ENCODE measurements around the gene MAG. TPM values are rescaled to one million over a fixed set of nuclear protein-coding genes. Genes with fewer than 3 reads are reported as not detected.

Gene MAG
- total RNA-seq, 1 donor from 2014 or later = not detected

DNA sequence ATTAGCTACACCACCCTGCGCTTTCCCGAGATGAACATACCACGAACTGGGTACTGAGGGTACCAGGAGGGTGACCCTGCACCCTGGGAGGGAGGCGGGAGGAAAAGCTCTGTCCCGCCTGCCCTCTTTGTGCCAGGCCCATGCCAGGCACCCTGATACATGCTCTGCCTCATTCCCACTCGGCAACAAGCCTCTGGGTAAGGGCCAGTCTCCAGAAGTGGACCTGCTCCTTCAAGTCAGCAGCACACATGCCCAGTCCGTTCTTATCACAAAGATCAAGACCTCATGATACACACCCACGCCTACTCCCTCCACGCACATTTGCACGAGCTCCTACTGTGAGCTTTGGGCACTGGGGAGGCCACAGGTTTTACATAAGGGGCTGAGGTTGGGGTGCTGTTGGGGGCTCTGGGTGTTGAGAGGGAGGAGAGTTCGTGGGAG is 53.7 kb downstream of the MAG start:
- Histone ChIP-seq H3K4me2 (no peak overlapping the region), H3K27ac (no peak overlapping the region), H3F3A (ENCODE audit: low read depth) (no peaks in the 10 kb centered on the region), H3K27me3 (peaks cover 36% of the 10 kb centered on the region), H3K4me3 (no peak overlapping the region), H3K36me3 (no peaks in the 10 kb centered on the region), H2AFZ (replicated peaks) (no peak overlapping the region), H3K9me3 (ENCODE audit: low read depth) (no peaks in the 10 kb centered on the region), H4K20me1 (ENCODE audit: low read depth) (no peaks in the 10 kb centered on the region), H3K9ac (no peak overlapping the region), H3K4me1 (no peaks in the 10 kb centered on the region), H3K79me2 (ENCODE audit: low read depth) (no peaks in the 10 kb centered on the region)
- DNase-seq (ENCODE audit: low spot score) = no peak
- peaks cover 13% of the 10 kb centered on the region for H3K27me3 Mint-ChIP-seq (ENCODE audit: insufficient read depth, low read depth)
- H3K27ac Mint-ChIP-seq = no peak overlapping the region
- TF ChIP-seq EZH2 (IDR thresholded peaks at IDR 0.05) (no peak), CTCF (IDR thresholded peaks at IDR 0.05) (no peak), EZH2phosphoT487 (IDR thresholded peaks at IDR 0.05) (no peak)
- no peaks in the 10 kb centered on the region for H3K36me3 Mint-ChIP-seq
- H3K9me3 Mint-ChIP-seq = no peaks in the 10 kb centered on the region
- H3K4me1 Mint-ChIP-seq = peaks cover 4% of the 10 kb centered on the region
- peak overlapping the region; percentile 28 for H3K4me3 Mint-ChIP-seq

DNA sequence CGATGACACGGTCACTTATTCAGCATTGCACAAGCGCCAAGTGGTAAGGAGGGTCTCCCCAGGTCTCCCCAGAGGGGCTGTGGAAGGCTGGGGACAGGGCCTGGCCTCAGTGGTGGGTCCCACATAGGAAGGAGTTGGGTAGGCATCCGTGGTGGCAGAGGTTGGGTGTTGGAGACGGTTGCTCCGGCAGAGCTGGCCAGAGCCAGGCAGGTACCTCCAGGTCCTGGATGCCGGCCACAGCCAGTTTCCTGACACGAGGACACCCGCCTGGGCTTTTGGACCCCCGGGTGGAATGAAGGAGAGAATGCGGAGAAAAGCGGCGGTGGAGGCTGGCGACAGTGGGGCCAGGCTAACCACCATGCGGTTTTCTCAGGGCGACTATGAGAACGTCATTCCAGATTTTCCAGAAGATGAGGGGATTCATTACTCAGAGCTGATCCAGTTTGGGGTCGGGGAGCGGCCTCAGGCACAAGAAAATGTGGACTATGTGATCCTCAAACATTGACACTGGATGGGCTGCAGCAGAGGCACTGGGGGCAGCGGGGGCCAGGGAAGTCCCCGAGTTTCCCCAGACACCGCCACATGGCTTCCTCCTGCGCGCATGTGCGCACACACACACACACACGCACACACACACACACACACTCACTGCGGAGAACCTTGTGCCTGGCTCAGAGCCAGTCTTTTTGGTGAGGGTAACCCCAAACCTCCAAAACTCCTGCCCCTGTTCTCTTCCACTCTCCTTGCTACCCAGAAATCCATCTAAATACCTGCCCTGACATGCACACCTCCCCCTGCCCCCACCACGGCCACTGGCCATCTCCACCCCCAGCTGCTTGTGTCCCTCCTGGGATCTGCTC is 54.5 kb downstream of the MAG start:
- H3K79me2 ChIP-seq (ENCODE audit: low read depth) = no peaks in the 10 kb centered on the region
- Mint-ChIP-seq H3K4me3 (no peak overlapping the region), H3K27me3 (ENCODE audit: insufficient read depth, low read depth) (peaks cover 13% of the 10 kb centered on the region), H3K4me1 (peaks cover 4% of the 10 kb centered on the region), H3K27ac (no peak overlapping the region), H3K9me3 (no peaks in the 10 kb centered on the region), H3K36me3 (no peaks in the 10 kb centered on the region)
- no peaks in the 10 kb centered on the region for H3K36me3 ChIP-seq
- DNase-seq (ENCODE audit: low spot score) = no peak
- H2AFZ ChIP-seq (replicated peaks) = no peak overlapping the region
- H3K9ac ChIP-seq = no peak overlapping the region
- H3K4me1 ChIP-seq = no peaks in the 10 kb centered on the region
- H3F3A ChIP-seq (ENCODE audit: low read depth) = no peaks in the 10 kb centered on the region
- TF ChIP-seq EZH2 (IDR thresholded peaks at IDR 0.05) (no peak), CTCF (IDR thresholded peaks at IDR 0.05) (no peak), EZH2phosphoT487 (IDR thresholded peaks at IDR 0.05) (no peak)
- H3K4me2 ChIP-seq = no peak overlapping the region
- no peaks in the 10 kb centered on the region for H3K9me3 ChIP-seq (ENCODE audit: low read depth)
- no peaks in the 10 kb centered on the region for H4K20me1 ChIP-seq (ENCODE audit: low read depth)
- H3K4me3 ChIP-seq = no peak overlapping the region
- H3K27ac ChIP-seq = no peak overlapping the region
- H3K27me3 ChIP-seq = peaks cover 36% of the 10 kb centered on the region

DNA sequence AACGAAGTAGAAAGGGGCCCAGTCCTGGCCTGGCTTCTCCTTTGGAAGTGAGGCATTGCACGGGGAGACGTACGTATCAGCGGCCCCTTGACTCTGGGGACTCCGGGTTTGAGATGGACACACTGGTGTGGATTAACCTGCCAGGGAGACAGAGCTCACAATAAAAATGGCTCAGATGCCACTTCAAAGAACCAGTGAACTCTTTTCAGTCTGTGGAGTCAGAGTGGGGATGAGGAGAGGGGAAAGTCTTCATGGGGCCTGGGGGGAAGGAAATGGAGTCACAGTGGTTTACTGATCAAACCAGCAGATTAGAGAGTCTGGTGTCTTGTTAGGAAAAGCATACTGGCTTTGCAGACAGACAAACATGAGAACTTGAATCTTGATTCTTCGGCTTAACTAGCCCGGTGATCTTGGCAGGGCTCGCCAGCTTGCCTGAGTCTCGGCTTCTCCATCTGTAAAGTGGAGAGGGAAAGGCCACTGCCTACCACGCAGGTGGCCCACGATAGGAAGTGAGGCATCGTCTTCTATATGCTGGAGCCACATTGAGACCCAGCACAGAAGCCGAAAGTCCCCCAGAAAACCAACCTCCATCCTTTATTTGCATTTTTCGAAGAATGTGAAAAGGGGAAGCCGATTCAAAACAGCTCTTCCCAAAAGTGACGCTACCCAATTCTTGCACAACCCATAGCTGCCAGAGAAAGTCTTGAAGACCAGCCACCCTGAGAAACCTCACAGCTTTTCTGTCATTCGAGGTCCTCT is 55.4 kb downstream of the MAG start, which contains the start of gene FFAR1:
TSS of gene FFAR1 (plus strand) at position 732 of the 759 bp plus-strand sequence. CDS start 3,650 bp downstream, outside the sequence.
- Mint-ChIP-seq H3K27ac (no peak within 1 kb of the TSS), H3K9me3 (no peaks in the 10 kb centered on the region), H3K4me3 (no peak within 1 kb of the TSS)

More for the DNA sequence above, 55.4 kb downstream of the MAG start, which contains the start of gene FFAR1:
- Histone ChIP-seq H3K27me3 (peaks cover 36% of the 10 kb centered on the region), H3K9me3 (ENCODE audit: low read depth) (no peaks in the 10 kb centered on the region), H4K20me1 (ENCODE audit: low read depth) (no peaks in the 10 kb centered on the region), H3F3A (ENCODE audit: low read depth) (no peaks in the 10 kb centered on the region), H2AFZ (replicated peaks) (no peak within 1 kb of the TSS), H3K4me3 (no peak within 1 kb of the TSS), H3K4me2 (no peak within 1 kb of the TSS), H3K36me3 (no peaks in the 10 kb centered on the region), H3K4me1 (no peaks in the 10 kb centered on the region), H3K9ac (no peak within 1 kb of the TSS), H3K79me2 (ENCODE audit: low read depth) (no peaks in the 10 kb centered on the region), H3K27ac (no peak within 1 kb of the TSS)
- no peak for TF ChIP-seq EZH2 (IDR thresholded peaks at IDR 0.05)
- TF ChIP-seq EZH2phosphoT487 (IDR thresholded peaks at IDR 0.05) = no peak
- TF ChIP-seq CTCF (IDR thresholded peaks at IDR 0.05) = no peak
- H3K4me1 Mint-ChIP-seq = peaks cover 4% of the 10 kb centered on the region
- peaks cover 13% of the 10 kb centered on the region for H3K27me3 Mint-ChIP-seq (ENCODE audit: insufficient read depth, low read depth)
- no peaks in the 10 kb centered on the region for H3K36me3 Mint-ChIP-seq
- DNase-seq (ENCODE audit: low spot score) = no peak
